Measurements from ENCODE around the gene ABCA7.

ABCA7 gene

GRCh38 chr19:1091544-1092175 lies 51.8 kb downstream of the ABCA7 start:
- DNase-seq: no peak

- DNase-seq: no peak
These were observed 53.4 kb downstream of the ABCA7 start for GRCh38 chr19:1093330-1093729.

- DNase-seq: no peak
These were observed 54.1 kb downstream of the ABCA7 start for GRCh38 chr19:1093811-1094553.

- no peak for DNase-seq
These were observed 54.7 kb downstream of the ABCA7 start for GRCh38 chr19:1094655-1094977.

- peak; percentile 99 for DNase-seq
These were observed 55.2 kb downstream of the ABCA7 start, which contains the start of gene POLR2E for GRCh38 chr19:1094978-1095701. TSS of gene POLR2E (minus strand) at chr19:1095375. CDS start at chr19:1095315, 60 bp downstream.

- DNase-seq: no peak
These were observed 57.9 kb downstream of the ABCA7 start for GRCh38 chr19:1097810-1098176.

- DNase-seq: no peak
These were observed 58.5 kb downstream of the ABCA7 start for GRCh38 chr19:1098177-1099051.

GRCh38 chr19:1101337-1101698 lies 61.4 kb downstream of the ABCA7 start:
- no peak for DNase-seq

GRCh38 chr19:1102407-1103131 lies 62.7 kb downstream of the ABCA7 start:
- no peak for DNase-seq

- no peak for DNase-seq
These were observed 63.3 kb downstream of the ABCA7 start for GRCh38 chr19:1103132-1103707.

GRCh38 chr19:1103708-1104310 lies 63.9 kb downstream of the ABCA7 start, which contains the start of gene GPX4:
TSS of gene GPX4 (plus strand) at chr19:1103994. CDS start at chr19:1104044, 50 bp downstream.
- DNase-seq: peak; percentile 98

GRCh38 chr19:1104311-1105007 lies 64.6 kb downstream of the ABCA7 start:
- peak; percentile 72 for DNase-seq

- DNase-seq: no peak
These were observed 65.3 kb downstream of the ABCA7 start for GRCh38 chr19:1105008-1105872.

GRCh38 chr19:1105873-1106840 lies 66.2 kb downstream of the ABCA7 start:
- no peak for DNase-seq

GRCh38 chr19:1106841-1107660 lies 67.1 kb downstream of the ABCA7 start:
- no peak for DNase-seq

- DNase-seq: no peak
These were observed 67.9 kb downstream of the ABCA7 start for GRCh38 chr19:1107661-1108261.
